ENCODE results near the gene ADNP. TPM values are rescaled to one million over a fixed set of nuclear protein-coding genes. Genes with fewer than 3 reads are reported as not detected.

Gene ADNP
- total and polyA plus RNA-seq, 2 of the 4 experiments (the other 2 are of a cell fraction) = 23.3 to 24.8 TPM

DNA sequence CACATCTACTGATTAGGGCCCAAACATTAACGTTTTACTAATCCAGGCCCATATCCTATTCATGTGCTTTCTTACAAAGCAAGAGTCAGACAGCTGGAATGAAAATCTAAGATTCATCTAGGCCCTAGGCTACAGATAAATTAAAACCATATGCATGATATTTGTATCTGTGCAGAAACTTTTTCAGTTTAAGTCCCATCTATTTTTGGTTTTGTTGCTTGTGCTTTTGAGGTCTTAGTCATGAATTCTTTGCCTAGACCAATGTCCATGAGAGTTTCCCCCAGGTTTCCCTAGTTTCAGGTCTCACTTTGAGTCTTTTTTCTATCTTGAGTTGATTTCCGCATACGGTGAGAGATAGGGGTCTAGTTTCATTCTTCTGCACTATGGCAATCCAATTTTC, 20.2 kb downstream of the ADNP start:
- H2BK15ac ChIP-seq (ENCODE audit: low read depth, low read length) = no peak overlapping the region
- H3K27ac ChIP-seq (ENCODE audit: insufficient read depth, low read length) = no peak overlapping the region
- H4K91ac ChIP-seq (ENCODE audit: insufficient read depth, low read depth, low read length) = no peak overlapping the region
- no TSS peak for BruUV-seq (replicated peaks)
- ChIA-PET CTCF (interaction anchor here (0.7 to 1.3 kb wide), 3 partner anchors 10 to 116 kb away, joined by 3 read pairs; partner anchors contain the start of gene BCAS4), POLR2A (ENCODE audit: unreplicated experiment) (interaction anchor here (0.6 kb wide), 1 partner anchor 279 kb away, joined by 4 read pairs; no protein-coding TSS in a partner anchor)
- H2AK5ac ChIP-seq (ENCODE audit: low read depth, low read length) = no peak overlapping the region
- no peak overlapping the region for H3K4me3 ChIP-seq (ENCODE audit: insufficient read depth, low read depth, low read length)
- ATAC-seq (ENCODE audit: low read depth) (peak; percentile 38), DNase-seq (peak; percentile 85)
- TF ChIP-seq RCOR1 (IDR thresholded peaks at IDR 0.05; ENCODE audit: insufficient replicate concordance, low read length) = no peak
- TF ChIP-seq CTCF (conservative IDR thresholded peaks at IDR 0.05; ENCODE audit: low read depth, low read length) = no peak
- TF ChIP-seq BHLHE40 (IDR thresholded peaks at IDR 0.05; ENCODE audit: low read depth, low read length) = no peak
- no peak for TF ChIP-seq RAD21 (IDR thresholded peaks at IDR 0.05; ENCODE audit: low read length)
- no peak for TF ChIP-seq MXI1 (IDR thresholded peaks at IDR 0.05; ENCODE audit: borderline replicate concordance, low read depth, low read length)
- no peak for TF ChIP-seq POLR2A (IDR thresholded peaks at IDR 0.05; ENCODE audit: low read depth, low read length)
- no peak for TF ChIP-seq CHD1 (IDR thresholded peaks at IDR 0.05; ENCODE audit: low read depth, low read length)
- TF ChIP-seq, protein P1, sequence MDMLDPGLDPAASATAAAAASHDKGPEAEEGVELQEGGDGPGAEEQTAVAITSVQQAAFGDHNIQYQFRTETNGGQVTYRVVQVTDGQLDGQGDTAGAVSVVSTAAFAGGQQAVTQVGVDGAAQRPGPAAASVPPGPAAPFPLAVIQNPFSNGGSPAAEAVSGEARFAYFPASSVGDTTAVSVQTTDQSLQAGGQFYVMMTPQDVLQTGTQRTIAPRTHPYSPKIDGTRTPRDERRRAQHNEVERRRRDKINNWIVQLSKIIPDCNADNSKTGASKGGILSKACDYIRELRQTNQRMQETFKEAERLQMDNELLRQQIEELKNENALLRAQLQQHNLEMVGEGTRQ (IDR thresholded peaks at IDR 0.05; ENCODE audit: low read depth, low read length) = no peak
- no peak for TF ChIP-seq RFX5 (IDR thresholded peaks at IDR 0.05; ENCODE audit: low read depth, low read length)
- TF ChIP-seq MAFK (IDR thresholded peaks at IDR 0.05; ENCODE audit: low read depth, low read length) = no peak
- no peak for TF ChIP-seq ELK1 (IDR thresholded peaks at IDR 0.05; ENCODE audit: borderline replicate concordance, low read depth, low read length)
- TF ChIP-seq SMC3 (IDR thresholded peaks at IDR 0.05; ENCODE audit: low read depth, low read length) = no peak
- no peak for TF ChIP-seq NFE2L2 (IDR thresholded peaks at IDR 0.05; ENCODE audit: low read depth, low read length)
- TF ChIP-seq FOS (IDR thresholded peaks at IDR 0.05; ENCODE audit: low read depth, low read length) = no peak
- TF ChIP-seq MAZ (IDR thresholded peaks at IDR 0.05; ENCODE audit: borderline replicate concordance, low read depth, low read length) = no peak
- no peak for TF ChIP-seq CEBPB (IDR thresholded peaks at IDR 0.05; ENCODE audit: low read depth, low read length)
- no peak overlapping the region for H2AK9ac ChIP-seq (replicated peaks; ENCODE audit: low read depth, low read length, poor library complexity)
- in situ Hi-C loops (cut with MboI; ENCODE audit: low sequenced_read_pairs) = no loop called here
- H3K4me1 ChIP-seq (ENCODE audit: control insufficient read depth, insufficient read depth, low read length) = peaks cover 23% of the 10 kb centered on the region
- no peak overlapping the region for H3K9ac ChIP-seq (ENCODE audit: low read depth, low read length)
- H2AFZ ChIP-seq (replicated peaks; ENCODE audit: low read length, poor library complexity) = no peak overlapping the region
- H3K79me1 ChIP-seq (ENCODE audit: low read depth in 1 of 2, low read length in 2 of 2) = peaks cover 8 to 62% of the 10 kb centered on the region in 2 experiments; a peak in 3 of 4 replicates
- no peak overlapping the region for H4K5ac ChIP-seq (ENCODE audit: low read depth, low read length)
- no peak overlapping the region for H3K56ac ChIP-seq (ENCODE audit: extremely low read depth, insufficient read depth, low read length)
- no peaks in the 10 kb centered on the region for H3K27me3 ChIP-seq (ENCODE audit: control insufficient read depth, insufficient read depth, low read length)
- H3K9me3 ChIP-seq (ENCODE audit: control insufficient read depth, insufficient read depth, low read length) = no peaks in the 10 kb centered on the region
- dilution Hi-C loops (cut with HindIII; ENCODE audit: low sequenced_read_pairs, unreplicated experiment) = loop anchor here (25.0 kb wide), 1 partner anchor 99 kb away; no protein-coding TSS in a partner anchor
- peaks cover 3% of the 10 kb centered on the region; the same call in 1 of the 2 replicates for H3K36me3 ChIP-seq (ENCODE audit: control insufficient read depth, insufficient read depth, low read length)
- no peak overlapping the region for H3K4ac ChIP-seq (ENCODE audit: low read depth, low read length)
- H3K9me1 ChIP-seq (ENCODE audit: insufficient read depth, low read length) = peaks cover 25% of the 10 kb centered on the region
- H2BK120ac ChIP-seq (ENCODE audit: low read depth, low read length) = no peak overlapping the region
- H4K20me1 ChIP-seq (ENCODE audit: insufficient read depth, low read length) = peaks cover 94% of the 10 kb centered on the region
- H3K23ac ChIP-seq (ENCODE audit: low read depth, low read length) = no peak overlapping the region
- H2BK20ac ChIP-seq (ENCODE audit: low read depth, low read length) = no peak overlapping the region
- no CpG with 5 or more reads among the region's 3 CpGs for WGBS, 2 experiments (ENCODE audit: extremely low coverage in 2 of 2, insufficient read length in 1 of 2)
- H4K8ac ChIP-seq (ENCODE audit: low read depth in 2 of 2, low read length in 2 of 2) = no peak overlapping the region
- peak overlapping the region; percentile 56 for H3K4me2 ChIP-seq (ENCODE audit: low read depth, low read length)
- H2BK5ac ChIP-seq (ENCODE audit: low read depth, low read length, poor library complexity, severe bottlenecking) = peak overlapping the region; percentile 41
- intact Hi-C loops (cut with micrococcal nuclease) = loop anchor here (5.0 kb wide), 1 partner anchor 94 kb away; no protein-coding TSS in a partner anchor
- H3K18ac ChIP-seq (ENCODE audit: low read depth, low read length) = no peak overlapping the region
- no peak overlapping the region for H3K14ac ChIP-seq (replicated peaks; ENCODE audit: low read depth, low read length)

Data from IMR-90 (cell line).